ENCODE data around the gene CHST3.

CHST3 gene

DNA sequence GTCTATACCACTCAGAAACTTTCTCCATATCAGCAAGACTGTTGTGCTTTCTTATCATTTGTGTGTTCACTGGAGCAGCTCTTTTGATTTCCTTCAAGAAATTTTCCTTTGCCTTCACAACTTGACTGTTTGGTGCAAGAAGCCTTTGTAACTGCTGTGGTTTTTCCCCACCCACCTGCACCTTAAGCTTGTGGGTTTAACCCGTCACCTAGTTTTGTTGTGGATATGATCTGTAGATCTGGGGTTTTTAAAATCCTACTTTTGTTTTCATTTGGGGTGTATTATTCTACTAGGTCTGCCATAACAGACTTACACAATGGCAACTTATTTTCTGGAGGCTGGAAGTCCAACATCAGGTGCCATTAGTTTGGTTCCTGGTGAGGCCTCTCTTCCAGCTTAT lies 30.5 kb upstream of the CHST3 start:
- Histone ChIP-seq H3K4me1 (ENCODE audit: control insufficient read depth, insufficient read depth, low read length) (no peaks in the 10 kb centered on the region), H3K9ac (ENCODE audit: low read depth, low read length) (no peak overlapping the region), H3K9me3 (ENCODE audit: control insufficient read depth, insufficient read depth, low read length) (no peaks in the 10 kb centered on the region), H3K27me3 (ENCODE audit: control insufficient read depth, insufficient read depth, low read length) (no peaks in the 10 kb centered on the region), H3K4me3 (ENCODE audit: low read depth, low read length) (no peak overlapping the region), H3K36me3 (ENCODE audit: control insufficient read depth, insufficient read depth, low read length) (no peaks in the 10 kb centered on the region)

DNA sequence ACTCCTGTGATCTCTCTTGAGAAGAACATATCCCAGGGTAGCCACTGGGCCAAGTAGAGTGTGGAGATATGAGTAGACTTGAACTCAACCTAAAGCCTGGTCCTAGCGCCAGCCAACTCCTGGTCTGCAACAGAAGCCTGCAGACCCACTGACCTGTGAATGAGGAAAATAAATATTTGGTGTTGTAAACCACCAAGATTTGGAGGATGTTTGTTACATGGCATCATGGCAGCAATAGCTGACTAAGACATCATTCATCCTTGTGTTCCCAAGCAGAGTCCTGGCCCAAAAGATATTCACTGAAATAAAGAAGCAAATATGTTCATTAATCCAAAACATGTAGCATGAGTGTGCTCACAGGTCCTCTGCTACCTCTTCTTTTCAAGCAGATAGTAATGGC lies 26.0 kb upstream of the CHST3 start:
- no peak overlapping the region for H3K4me3 ChIP-seq (ENCODE audit: low read depth, low read length)
- H3K4me1 ChIP-seq (ENCODE audit: control insufficient read depth, insufficient read depth, low read length), result no peaks in the 10 kb centered on the region
- no peaks in the 10 kb centered on the region for H3K27me3 ChIP-seq (ENCODE audit: control insufficient read depth, insufficient read depth, low read length)
- H3K9me3 ChIP-seq (ENCODE audit: control insufficient read depth, insufficient read depth, low read length), result no peaks in the 10 kb centered on the region
- H3K36me3 ChIP-seq (ENCODE audit: control insufficient read depth, insufficient read depth, low read length), result no peaks in the 10 kb centered on the region
- no peak overlapping the region for H3K9ac ChIP-seq (ENCODE audit: low read depth, low read length)

DNA sequence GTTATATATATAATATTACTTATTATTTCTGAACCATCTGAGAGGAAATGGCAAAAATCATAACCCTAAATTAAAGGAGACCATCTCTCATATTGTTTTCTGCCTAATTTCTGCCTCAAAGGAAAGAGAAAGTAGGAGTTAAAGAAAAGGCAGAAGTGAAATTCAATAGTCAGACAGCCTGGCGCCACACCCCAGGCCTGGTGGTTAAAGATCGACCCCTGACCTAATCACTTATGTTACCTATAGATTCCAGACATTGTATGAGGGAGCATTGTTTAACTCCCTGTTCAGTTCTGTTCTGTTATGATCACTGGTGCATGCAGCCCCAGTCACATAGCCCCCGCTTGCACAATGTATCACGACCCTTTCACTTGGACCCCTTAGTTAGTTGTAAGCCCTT lies 24.9 kb upstream of the CHST3 start:
- no peaks in the 10 kb centered on the region for H3K36me3 ChIP-seq (ENCODE audit: control insufficient read depth, insufficient read depth, low read length)
- H3K4me1 ChIP-seq (ENCODE audit: control insufficient read depth, insufficient read depth, low read length), result no peaks in the 10 kb centered on the region
- no peak overlapping the region for H3K4me3 ChIP-seq (ENCODE audit: low read depth, low read length)
- H3K9ac ChIP-seq (ENCODE audit: low read depth, low read length), result no peak overlapping the region
- H3K27me3 ChIP-seq (ENCODE audit: control insufficient read depth, insufficient read depth, low read length), result no peaks in the 10 kb centered on the region
- peaks cover 2% of the 10 kb centered on the region for H3K9me3 ChIP-seq (ENCODE audit: control insufficient read depth, insufficient read depth, low read length)

DNA sequence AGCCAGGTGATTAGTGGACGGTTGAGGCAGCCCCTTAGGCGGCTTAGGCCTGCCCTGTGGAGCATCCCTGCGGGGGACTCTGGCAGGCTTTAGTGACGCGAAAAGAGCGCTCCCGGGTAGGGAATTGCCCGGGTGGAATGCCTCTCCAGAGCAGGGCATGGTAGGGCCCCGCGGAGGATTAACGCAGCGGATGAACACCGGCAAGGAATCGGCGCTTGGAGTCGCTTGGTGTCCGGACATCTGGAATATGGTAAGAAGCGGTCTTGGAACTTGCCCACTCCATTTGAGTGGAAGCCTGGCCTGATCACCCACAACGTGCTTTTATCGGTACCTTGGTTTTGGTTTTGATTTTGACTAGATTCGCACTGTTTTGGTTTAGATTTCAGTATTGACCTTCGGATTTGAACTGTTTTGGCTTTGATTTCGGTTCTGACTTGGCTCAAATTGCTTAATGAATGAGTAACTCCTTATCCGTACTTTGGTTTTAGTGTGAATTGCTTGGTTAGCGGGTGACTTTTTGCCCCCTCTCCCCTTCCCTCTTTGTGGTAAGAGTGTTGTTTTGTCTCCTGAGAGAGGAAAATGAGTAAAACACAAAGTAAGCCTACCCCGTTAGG lies 24.2 kb upstream of the CHST3 start:
- H3K27me3 ChIP-seq (ENCODE audit: control insufficient read depth, insufficient read depth, low read length), result no peaks in the 10 kb centered on the region
- no peaks in the 10 kb centered on the region for H3K36me3 ChIP-seq (ENCODE audit: control insufficient read depth, insufficient read depth, low read length)
- H3K9ac ChIP-seq (ENCODE audit: low read depth, low read length), result no peak overlapping the region
- H3K9me3 ChIP-seq (ENCODE audit: control insufficient read depth, insufficient read depth, low read length), result peaks cover 8% of the 10 kb centered on the region
- no peaks in the 10 kb centered on the region for H3K4me1 ChIP-seq (ENCODE audit: control insufficient read depth, insufficient read depth, low read length)
- no peak overlapping the region for H3K4me3 ChIP-seq (ENCODE audit: low read depth, low read length)

DNA sequence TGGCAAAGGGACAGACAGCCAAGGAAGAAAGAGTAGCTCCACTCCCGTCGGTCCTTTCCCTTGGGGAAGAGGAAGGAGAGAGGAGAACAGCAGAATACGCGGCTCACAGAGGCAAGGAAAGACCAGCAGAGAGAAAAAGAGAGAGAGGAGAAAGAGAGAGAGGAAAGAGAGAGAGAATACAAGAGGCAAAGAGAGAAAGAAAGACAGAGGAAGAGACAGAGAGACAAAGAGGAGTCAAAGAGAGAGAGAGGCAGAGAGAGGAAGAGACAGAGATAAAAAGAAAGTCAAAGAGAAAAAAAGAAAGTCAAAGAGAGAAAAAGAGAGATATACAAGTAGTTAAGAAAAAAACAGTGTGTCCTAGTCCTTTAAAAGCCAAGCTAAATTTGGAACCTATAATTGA lies 23.4 kb upstream of the CHST3 start:
- Histone ChIP-seq H3K4me3 (ENCODE audit: low read depth, low read length) (no peak overlapping the region), H3K9ac (ENCODE audit: low read depth, low read length) (no peak overlapping the region), H3K9me3 (ENCODE audit: control insufficient read depth, insufficient read depth, low read length) (peaks cover 8% of the 10 kb centered on the region), H3K4me1 (ENCODE audit: control insufficient read depth, insufficient read depth, low read length) (no peaks in the 10 kb centered on the region), H3K36me3 (ENCODE audit: control insufficient read depth, insufficient read depth, low read length) (no peaks in the 10 kb centered on the region), H3K27me3 (ENCODE audit: control insufficient read depth, insufficient read depth, low read length) (no peaks in the 10 kb centered on the region)

DNA sequence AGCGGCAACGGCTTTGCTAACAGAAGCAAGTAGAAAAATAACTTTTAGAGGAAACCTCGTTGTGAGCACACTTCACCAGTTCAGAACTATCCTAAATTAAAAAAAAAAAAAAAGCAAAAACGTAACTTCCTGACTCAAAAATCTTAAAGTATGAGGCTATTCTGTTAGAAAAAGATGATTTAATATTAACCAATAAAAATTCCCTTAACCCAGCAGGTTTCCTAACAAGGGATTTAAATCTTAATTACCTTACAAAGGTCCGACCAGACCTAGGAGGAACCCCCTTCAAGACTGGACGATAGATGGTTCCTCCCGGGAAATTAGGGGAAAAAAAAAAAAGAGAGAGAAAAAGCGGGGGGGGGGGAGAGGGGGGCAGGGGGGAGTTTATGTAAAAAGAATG lies 22.9 kb upstream of the CHST3 start:
- H3K4me1 ChIP-seq (ENCODE audit: control insufficient read depth, insufficient read depth, low read length), result no peaks in the 10 kb centered on the region
- no peaks in the 10 kb centered on the region for H3K27me3 ChIP-seq (ENCODE audit: control insufficient read depth, insufficient read depth, low read length)
- no peak overlapping the region for H3K4me3 ChIP-seq (ENCODE audit: low read depth, low read length)
- peaks cover 8% of the 10 kb centered on the region for H3K9me3 ChIP-seq (ENCODE audit: control insufficient read depth, insufficient read depth, low read length)
- no peak overlapping the region for H3K9ac ChIP-seq (ENCODE audit: low read depth, low read length)
- no peaks in the 10 kb centered on the region for H3K36me3 ChIP-seq (ENCODE audit: control insufficient read depth, insufficient read depth, low read length)

DNA sequence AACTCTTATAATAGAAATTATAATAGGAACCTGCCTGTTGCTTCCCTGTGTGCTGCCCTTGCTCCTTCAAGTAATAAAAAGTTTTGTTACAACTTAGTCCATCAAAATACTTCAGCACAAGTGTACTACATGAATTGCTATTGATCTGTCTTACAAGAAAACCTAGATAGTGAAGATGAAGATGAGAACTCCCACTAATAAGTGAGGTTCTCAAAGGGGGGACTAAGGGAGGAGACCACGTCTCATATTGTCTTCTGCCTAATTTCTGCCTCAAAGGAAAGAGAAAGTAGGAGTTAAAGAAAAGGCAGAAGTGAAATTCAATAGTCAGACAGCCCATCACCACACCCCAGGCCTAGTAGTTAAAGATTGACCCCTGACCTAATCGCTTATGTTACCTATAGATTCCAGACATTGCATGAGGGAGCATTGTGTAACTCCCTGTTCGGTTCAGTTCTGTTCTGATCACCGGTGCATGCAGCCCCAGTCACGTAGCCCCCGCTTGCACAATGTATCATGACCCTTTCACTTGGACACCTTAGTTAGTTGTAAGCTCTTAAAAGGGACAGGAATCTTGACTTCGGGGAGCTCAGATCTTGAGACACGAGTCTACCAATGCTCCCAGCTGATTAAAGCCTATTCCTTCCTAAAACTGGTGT lies 18.2 kb upstream of the CHST3 start:
- Histone ChIP-seq H3K9me3 (ENCODE audit: control insufficient read depth, insufficient read depth, low read length) (peaks cover 17% of the 10 kb centered on the region), H3K9ac (ENCODE audit: low read depth, low read length) (no peak overlapping the region)

DNA sequence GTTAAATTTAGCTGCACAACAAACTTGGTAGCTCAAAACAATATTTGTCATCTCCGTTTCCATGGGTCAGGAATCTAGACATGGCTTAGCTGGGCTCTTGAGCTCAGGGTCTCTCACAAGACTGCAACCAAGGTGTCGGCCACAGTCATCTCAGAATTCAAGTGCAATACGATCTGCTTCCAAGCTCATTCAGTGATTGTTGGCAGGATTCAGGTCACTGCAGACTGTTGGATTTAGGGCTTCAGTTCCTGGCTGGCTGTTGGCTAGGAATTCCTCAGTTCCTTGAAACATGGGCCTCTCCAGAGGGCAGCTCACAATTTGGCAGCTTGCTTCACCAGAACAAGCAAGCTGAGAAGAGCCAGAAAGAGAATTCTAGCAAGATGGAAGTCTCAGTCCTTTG lies 17.5 kb upstream of the CHST3 start:
- H3K27me3 ChIP-seq (ENCODE audit: control insufficient read depth, insufficient read depth, low read length), result no peaks in the 10 kb centered on the region
- H3K4me1 ChIP-seq (ENCODE audit: control insufficient read depth, insufficient read depth, low read length), result no peaks in the 10 kb centered on the region
- H3K9me3 ChIP-seq (ENCODE audit: control insufficient read depth, insufficient read depth, low read length), result peaks cover 17% of the 10 kb centered on the region
- no peak overlapping the region for H3K4me3 ChIP-seq (ENCODE audit: low read depth, low read length)
- no peak overlapping the region for H3K9ac ChIP-seq (ENCODE audit: low read depth, low read length)
- H3K36me3 ChIP-seq (ENCODE audit: control insufficient read depth, insufficient read depth, low read length), result no peaks in the 10 kb centered on the region

More for the DNA sequence above, 18.2 kb upstream of the CHST3 start:
- H3K36me3 ChIP-seq (ENCODE audit: control insufficient read depth, insufficient read depth, low read length), result no peaks in the 10 kb centered on the region
- no peak overlapping the region for H3K4me3 ChIP-seq (ENCODE audit: low read depth, low read length)
- H3K27me3 ChIP-seq (ENCODE audit: control insufficient read depth, insufficient read depth, low read length), result no peaks in the 10 kb centered on the region
- H3K4me1 ChIP-seq (ENCODE audit: control insufficient read depth, insufficient read depth, low read length), result no peaks in the 10 kb centered on the region

DNA sequence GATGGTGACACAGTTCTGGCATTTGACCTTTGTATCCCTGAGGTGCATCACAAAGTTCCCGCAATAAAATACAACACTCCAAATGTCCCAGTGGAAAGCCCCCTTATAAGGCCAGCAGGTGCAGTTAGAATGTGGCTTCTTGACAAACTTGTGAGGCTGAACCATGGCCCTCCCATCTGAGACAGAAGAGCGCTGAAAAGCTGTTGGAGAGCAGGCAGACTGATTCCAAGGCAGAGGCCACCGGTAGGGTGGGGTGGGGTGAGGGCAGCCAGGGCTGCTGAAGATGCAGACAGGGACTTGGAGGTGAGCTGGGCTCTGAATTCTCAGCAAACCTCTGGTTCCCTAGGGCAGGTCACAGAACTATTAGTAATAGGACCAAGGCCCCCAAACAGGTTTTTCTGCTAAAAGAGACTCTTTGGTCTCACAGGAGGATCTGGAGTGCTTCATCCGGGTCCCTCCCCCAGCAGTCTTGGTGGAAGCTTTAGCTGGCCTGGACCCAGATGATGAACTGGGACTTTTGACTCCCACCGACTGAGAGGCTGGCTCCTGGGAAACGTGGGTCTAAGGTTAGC lies 15.6 kb upstream of the CHST3 start:
- Histone ChIP-seq H3K27me3 (ENCODE audit: control insufficient read depth, insufficient read depth, low read length) (no peaks in the 10 kb centered on the region), H3K4me3 (ENCODE audit: low read depth, low read length) (no peak overlapping the region), H3K36me3 (ENCODE audit: control insufficient read depth, insufficient read depth, low read length) (no peaks in the 10 kb centered on the region), H3K9ac (ENCODE audit: low read depth, low read length) (no peak overlapping the region), H3K9me3 (ENCODE audit: control insufficient read depth, insufficient read depth, low read length) (peaks cover 17% of the 10 kb centered on the region), H3K4me1 (ENCODE audit: control insufficient read depth, insufficient read depth, low read length) (no peaks in the 10 kb centered on the region)

DNA sequence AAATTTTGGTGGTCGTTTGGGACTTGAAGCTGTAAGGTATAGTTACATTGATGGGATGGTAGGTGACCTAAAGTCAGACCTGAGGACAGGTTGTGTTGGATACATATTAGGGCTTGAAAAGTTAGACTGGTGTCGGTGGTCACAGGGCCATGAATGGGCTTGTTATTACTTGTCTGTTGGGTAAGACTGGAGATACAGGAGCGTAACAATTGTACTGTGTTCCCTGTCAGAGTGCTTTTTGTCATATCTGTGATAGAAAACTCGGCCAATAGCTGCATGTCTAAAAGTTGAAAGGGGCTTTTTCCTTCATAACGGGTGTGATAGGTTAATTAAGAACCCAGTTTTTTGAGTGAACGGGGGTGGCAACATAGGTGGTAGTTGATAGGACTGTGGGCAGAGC lies 13.5 kb upstream of the CHST3 start:
- Histone ChIP-seq H3K36me3 (ENCODE audit: control insufficient read depth, insufficient read depth, low read length) (no peaks in the 10 kb centered on the region), H3K9ac (ENCODE audit: low read depth, low read length) (no peak overlapping the region), H3K9me3 (ENCODE audit: control insufficient read depth, insufficient read depth, low read length) (peaks cover 20% of the 10 kb centered on the region), H3K27me3 (ENCODE audit: control insufficient read depth, insufficient read depth, low read length) (no peaks in the 10 kb centered on the region), H3K4me3 (ENCODE audit: low read depth, low read length) (no peak overlapping the region), H3K4me1 (ENCODE audit: control insufficient read depth, insufficient read depth, low read length) (no peaks in the 10 kb centered on the region)

DNA sequence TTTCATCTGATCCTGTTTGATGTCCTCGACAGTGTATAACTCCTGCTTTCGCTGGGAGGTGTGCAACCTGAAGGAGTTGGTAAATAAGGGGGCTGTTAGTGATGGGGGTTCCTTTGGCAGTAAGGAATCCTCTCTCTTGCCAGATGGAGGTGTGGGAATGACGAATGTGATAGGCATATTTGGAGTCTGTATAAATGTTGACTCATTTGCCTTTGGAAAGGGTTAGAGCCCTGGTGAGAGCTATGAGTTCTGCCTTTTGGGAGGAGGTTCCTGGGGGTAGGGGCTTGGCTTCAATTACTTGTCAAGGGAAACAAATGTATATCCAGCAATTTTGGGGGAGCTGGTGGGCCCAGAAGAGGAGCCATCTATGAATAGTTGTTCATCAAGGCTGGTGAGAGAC lies 11.4 kb upstream of the CHST3 start:
- Histone ChIP-seq H3K9me3 (ENCODE audit: control insufficient read depth, insufficient read depth, low read length) (peaks cover 17% of the 10 kb centered on the region), H3K36me3 (ENCODE audit: control insufficient read depth, insufficient read depth, low read length) (no peaks in the 10 kb centered on the region), H3K4me3 (ENCODE audit: low read depth, low read length) (no peak overlapping the region), H3K9ac (ENCODE audit: low read depth, low read length) (no peak overlapping the region), H3K27me3 (ENCODE audit: control insufficient read depth, insufficient read depth, low read length) (no peaks in the 10 kb centered on the region), H3K4me1 (ENCODE audit: control insufficient read depth, insufficient read depth, low read length) (peaks cover 2% of the 10 kb centered on the region)

DNA sequence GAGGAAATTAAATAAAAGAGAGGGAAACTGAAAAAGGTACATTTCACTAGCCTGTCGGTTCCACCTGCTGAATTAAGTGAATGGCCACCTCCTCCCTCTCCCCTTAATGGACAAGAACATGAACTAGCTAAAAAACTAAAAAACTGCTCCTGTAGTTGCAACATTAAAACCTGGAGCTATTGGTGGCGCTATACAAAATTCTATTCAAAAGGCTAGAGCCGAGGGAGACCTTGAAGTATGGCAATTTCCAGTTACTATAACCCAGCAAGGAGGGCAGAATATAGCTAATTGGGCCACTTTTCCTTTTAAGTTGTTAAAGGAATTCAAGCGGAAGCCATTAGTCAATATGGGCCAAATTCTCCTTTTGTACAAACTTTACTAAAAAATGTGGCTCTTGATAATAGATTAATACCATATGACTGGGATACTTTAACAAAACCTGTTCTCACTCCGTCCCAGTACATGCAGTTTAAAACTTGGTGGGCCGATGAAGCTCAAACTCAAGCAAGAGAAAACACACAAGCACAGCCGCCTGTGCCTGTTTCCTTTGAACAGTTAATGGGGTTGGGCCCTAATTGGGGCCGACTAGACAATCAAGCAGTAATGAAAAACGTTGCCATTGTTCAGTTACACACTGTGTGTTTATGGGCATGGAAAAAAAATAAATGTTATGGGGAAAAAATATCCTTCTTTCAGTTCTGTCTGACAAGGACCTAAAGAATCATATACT lies 6.5 kb upstream of the CHST3 start:
- Histone ChIP-seq H3K9me3 (ENCODE audit: control insufficient read depth, insufficient read depth, low read length) (peaks cover 12% of the 10 kb centered on the region), H3K4me3 (ENCODE audit: low read depth, low read length) (no peak overlapping the region), H3K36me3 (ENCODE audit: control insufficient read depth, insufficient read depth, low read length) (no peaks in the 10 kb centered on the region), H3K9ac (ENCODE audit: low read depth, low read length) (no peak overlapping the region), H3K27me3 (ENCODE audit: control insufficient read depth, insufficient read depth, low read length) (peaks cover 11% of the 10 kb centered on the region), H3K4me1 (ENCODE audit: control insufficient read depth, insufficient read depth, low read length) (peaks cover 2% of the 10 kb centered on the region)

Measured in iPS-15b (cell line).